WTC11 (cell line): ENCODE measurements around the gene PIM2. TPM values are rescaled to one million over a fixed set of nuclear protein-coding genes. Genes with fewer than 3 reads are reported as not detected.

Experiments used
- ATAC-seq: fragments of 200-7000 bp; cut with Tn5 transposase; 2 replicates; pipeline ENCODE4 v1.10.0; 2021; ENCODE audit warnings: mild to moderate bottlenecking, moderate library complexity
- CTCF ChIA-PET: fragments of 300-600 bp; sonication (Branson Sonifier 250); formaldehyde crosslinking; loops from one replicate; lab custom pipeline; 2021; ENCODE audit warnings: antibody characterized with exemption; lab: Charles Lee
- POLR2A ChIA-PET: fragments of 350-600 bp; sonication (Branson Sonifier 250); formaldehyde crosslinking; loops from one replicate; lab custom pipeline; 2021; ENCODE audit warnings: antibody characterized with exemption; lab: Charles Lee
- DNase-seq: peaks from one replicate; pipeline ENCODE4 v3.0.0; 2021; ENCODE audit warnings: low spot score
- H3K27ac Mint-ChIP-seq: 2 replicates; pipeline ENCODE4 v1.8.0; 2021; ENCODE audit warnings: mixed read lengths
- H3K27me3 Mint-ChIP-seq: 2 replicates; pipeline ENCODE4 v1.8.0; 2021; ENCODE audit warnings: low read depth, mild to moderate bottlenecking, moderate library complexity, mixed read lengths
- H3K36me3 Mint-ChIP-seq: 2 replicates; pipeline ENCODE4 v1.8.0; 2021; ENCODE audit warnings: mixed read lengths
- H3K4me1 Mint-ChIP-seq: 2 replicates; pipeline ENCODE4 v1.8.0; 2022; ENCODE audit warnings: mixed read lengths
- H3K4me3 Mint-ChIP-seq: 2 replicates; pipeline ENCODE4 v1.8.0; 2021; ENCODE audit warnings: mild to moderate bottlenecking, moderate library complexity, mixed read lengths
- H3K9me3 Mint-ChIP-seq: 2 replicates; pipeline ENCODE4 v1.8.0; 2021; ENCODE audit warnings: mixed read lengths
- ATF1 ChIP-seq: sonication (generic); formaldehyde crosslinking; IDR thresholded peaks from 2 replicates; pipeline ENCODE4 v1.8.1; 2023; ENCODE audit warnings: mild to moderate bottlenecking, moderate library complexity, missing genetic modification reagents
- ATF6 ChIP-seq: sonication (generic); formaldehyde crosslinking; IDR thresholded peaks from 2 replicates; pipeline ENCODE4 v1.8.1; 2023; ENCODE audit warnings: mild to moderate bottlenecking, missing genetic modification reagents
- CREB1 ChIP-seq: sonication (generic); formaldehyde crosslinking; IDR thresholded peaks from 2 replicates; pipeline ENCODE4 v1.8.0; 2023; ENCODE audit warnings: mild to moderate bottlenecking, missing genetic modification reagents
- E2F4 ChIP-seq: sonication (generic); formaldehyde crosslinking; IDR thresholded peaks from 2 replicates; pipeline ENCODE4 v1.8.1; 2022; ENCODE audit warnings: low read depth, mild to moderate bottlenecking, moderate library complexity, missing genetic modification reagents, borderline replicate concordance
- EMX1 ChIP-seq: fragments of 250-450 bp; sonication (Bioruptor Pico); IDR thresholded peaks from 2 replicates; pipeline ENCODE4 v1.8.0; 2021; ENCODE audit warnings: mild to moderate bottlenecking
- ETV6 ChIP-seq: sonication (generic); formaldehyde crosslinking; IDR thresholded peaks from 2 replicates; pipeline ENCODE4 v1.8.1; 2022; ENCODE audit warnings: mild to moderate bottlenecking, missing genetic modification reagents
- GABPB1 ChIP-seq: sonication (generic); formaldehyde crosslinking; IDR thresholded peaks from 2 replicates; pipeline ENCODE4 v1.8.1; 2023; ENCODE audit warnings: mild to moderate bottlenecking, missing genetic modification reagents
- MAX ChIP-seq: sonication (generic); formaldehyde crosslinking; IDR thresholded peaks from 2 replicates; pipeline ENCODE4 v1.8.0; 2022; ENCODE audit warnings: mild to moderate bottlenecking, missing genetic modification reagents
- MYBL2 ChIP-seq: sonication (generic); formaldehyde crosslinking; IDR thresholded peaks from 2 replicates; pipeline ENCODE4 v1.8.1; 2023; ENCODE audit warnings: mild to moderate bottlenecking, moderate library complexity, missing genetic modification reagents
- NFYB ChIP-seq: sonication (generic); formaldehyde crosslinking; conservative IDR thresholded peaks from 2 replicates; pipeline ENCODE4 v1.8.0; 2022; ENCODE audit warnings: low read depth, missing genetic modification reagents
- PREB ChIP-seq: sonication (generic); formaldehyde crosslinking; IDR thresholded peaks from 2 replicates; pipeline ENCODE4 v1.8.1; 2022; ENCODE audit warnings: mild to moderate bottlenecking, missing genetic modification reagents, moderate library complexity, borderline replicate concordance
- SMAD3 ChIP-seq: sonication (generic); formaldehyde crosslinking; IDR thresholded peaks from 2 replicates; pipeline ENCODE4 v1.8.0; 2022; ENCODE audit warnings: missing genetic modification reagents, mild to moderate bottlenecking, borderline replicate concordance
- SOX15 ChIP-seq: fragments of 250-450 bp; sonication (Bioruptor Pico); IDR thresholded peaks from 2 replicates; pipeline ENCODE4 v1.9.0; 2021; ENCODE audit warnings: mild to moderate bottlenecking
- SP1 ChIP-seq: sonication (generic); formaldehyde crosslinking; conservative IDR thresholded peaks from 2 replicates; pipeline ENCODE4 v1.8.1; 2022; ENCODE audit warnings: missing genetic modification reagents
- TCF7 ChIP-seq: sonication (generic); formaldehyde crosslinking; IDR thresholded peaks from 2 replicates; pipeline ENCODE4 v1.8.0; 2022; ENCODE audit warnings: mild to moderate bottlenecking, low read depth, missing genetic modification reagents, moderate library complexity
- USF1 ChIP-seq: sonication (generic); formaldehyde crosslinking; IDR thresholded peaks from 2 replicates; pipeline ENCODE4 v1.8.0; 2022; ENCODE audit warnings: mild to moderate bottlenecking, missing genetic modification reagents
- ZBTB21 ChIP-seq: sonication (generic); formaldehyde crosslinking; IDR thresholded peaks from 2 replicates; pipeline ENCODE4 v1.8.1; 2023; ENCODE audit warnings: mild to moderate bottlenecking, missing genetic modification reagents, borderline replicate concordance
- ZMAT4 ChIP-seq: fragments of 250-450 bp; sonication (Bioruptor Pico); IDR thresholded peaks from 2 replicates; pipeline ENCODE4 v1.9.0; 2021; ENCODE audit warnings: mild to moderate bottlenecking
- ZNF121 ChIP-seq: sonication (generic); formaldehyde crosslinking; IDR thresholded peaks from 2 replicates; pipeline ENCODE4 v1.8.0; 2023; ENCODE audit warnings: missing genetic modification reagents
- ZNF138 ChIP-seq: sonication (generic); formaldehyde crosslinking; conservative IDR thresholded peaks from 2 replicates; pipeline ENCODE4 v1.8.1; 2022; ENCODE audit warnings: mild to moderate bottlenecking, moderate library complexity, missing genetic modification reagents
- ZNF232 ChIP-seq: sonication (generic); formaldehyde crosslinking; IDR thresholded peaks from 2 replicates; pipeline ENCODE4 v1.8.0; 2022; ENCODE audit warnings: mild to moderate bottlenecking, missing genetic modification reagents
- ZNF317 ChIP-seq: sonication (generic); formaldehyde crosslinking; IDR thresholded peaks from 2 replicates; pipeline ENCODE4 v1.8.1; 2023; ENCODE audit warnings: low read depth, mild to moderate bottlenecking, moderate library complexity, missing genetic modification reagents, borderline replicate concordance
- total RNA-seq: library from RNA; stranded (reverse); gene quantifications from 3 replicates; pipeline ENCODE4 v1.2.3, GENCODE V29; 2021

The PIM2 gene
- total RNA-seq, 1 experiment from 2014 or later, result 146 TPM

GRCh38 chrX:48899078-48899410 lies 19.8 kb downstream of the PIM2 start:
- H3K36me3 Mint-ChIP-seq, result peaks cover 26% of the 10 kb centered on the region
- CTCF ChIA-PET, result no interaction called here
- POLR2A ChIA-PET, result no interaction called here
- no peaks in the 10 kb centered on the region for H3K9me3 Mint-ChIP-seq
- H3K4me3 Mint-ChIP-seq, result peak overlapping the region; percentile 85; the same call in 1 of the 2 replicates
- no peak for TF ChIP-seq ZBTB21
- no peak for TF ChIP-seq ZNF317 (CRISPR knock-in tag)
- TF ChIP-seq PREB (CRISPR knock-in tag), result no peak
- TF ChIP-seq TCF7 (CRISPR knock-in tag), result no peak
- TF ChIP-seq MYBL2 (CRISPR knock-in tag), result no peak
- TF ChIP-seq ATF6 (CRISPR knock-in tag), result no peak
- TF ChIP-seq CREB1 (CRISPR knock-in tag), result no peak
- ATAC-seq, result no peak
- 0 out of 2 replicates have a peak, but pooled peaks cover 10% of the 10 kb centered on the region for H3K4me1 Mint-ChIP-seq
- no peaks in the 10 kb centered on the region for H3K27me3 Mint-ChIP-seq
- DNase-seq, result no peak
- no peak overlapping the region for H3K27ac Mint-ChIP-seq

GRCh38 chrX:48897625-48898306 lies 21.1 kb downstream of the PIM2 start, which contains the start of the genes PQBP1 and TIMM17B:
TSS of gene PQBP1 (plus strand) at chrX:48897930. CDS start at chrX:48898510, 580 bp downstream.
TSS of gene TIMM17B (minus strand) at chrX:48897768. CDS start at chrX:48897749, 19 bp downstream.
- Mint-ChIP-seq H3K4me1 (0 out of 2 replicates have a peak, but pooled peaks cover 8% of the 10 kb centered on the region), H3K36me3 (peaks cover 22% of the 10 kb centered on the region), H3K27ac (peak within 1 kb of the TSS; percentile 100), H3K4me3 (peak within 1 kb of the TSS; percentile 85), H3K27me3 (no peaks in the 10 kb centered on the region), H3K9me3 (no peaks in the 10 kb centered on the region)
- peak; percentile 85 for DNase-seq
- peak; percentile 93 for ATAC-seq
- TF ChIP-seq SMAD3 (CRISPR knock-in tag) (no peak), TCF7 (CRISPR knock-in tag) (no peak), SP1 (CRISPR knock-in tag) (peak; percentile 10), ZMAT4 (CRISPR knock-in tag) (no peak), ETV6 (CRISPR knock-in tag) (peak; percentile 24; the same call in 1 of the 2 replicates), SOX15 (CRISPR knock-in tag) (no peak), ZNF138 (CRISPR knock-in tag) (no peak), GABPB1 (no peak), EMX1 (CRISPR knock-in tag) (no peak), ZNF232 (CRISPR knock-in tag) (no peak), NFYB (peak; percentile 71), MAX (CRISPR knock-in tag) (peak; percentile 32; the same call in 1 of the 2 replicates), ZNF121 (CRISPR knock-in tag) (no peak), USF1 (CRISPR knock-in tag) (no peak), E2F4 (CRISPR knock-in tag) (no peak), ATF1 (CRISPR knock-in tag) (no peak)
- ChIA-PET CTCF (interaction anchor here (0.7 to 1.6 kb wide), 6 partner anchors 14 to 269 kb away, joined by 3 to 5 read pairs (median 4); partner anchors contain the start of gene KCND1), POLR2A (interaction anchor here (0.6 to 1.7 kb wide), 10 partner anchors 14 to 335 kb away, joined by 3 to 9 read pairs (median 4); partner anchors contain the start of genes GRIPAP1, HDAC6, KCND1 and SLC35A2)
